ENCODE results near the gene CCNY.

Gene CCNY

DNA sequence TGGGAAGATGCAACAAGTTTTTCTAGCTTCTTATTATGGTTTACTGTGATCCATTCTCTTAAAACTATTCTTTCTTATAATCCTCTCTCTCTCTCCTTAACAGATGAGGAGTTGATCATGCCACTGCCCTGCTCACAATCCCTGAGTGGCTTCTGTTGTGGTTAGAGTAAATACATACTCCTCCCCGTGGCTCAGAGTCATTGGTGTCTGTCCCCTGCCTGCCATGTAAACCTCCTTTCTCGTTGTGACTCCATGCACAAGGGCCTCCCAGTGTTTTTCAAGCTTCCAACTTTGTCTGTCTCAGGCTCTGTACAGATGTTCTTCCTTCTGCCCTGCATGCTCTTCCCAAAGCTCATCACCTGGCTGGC, 20.4 kb downstream of the CCNY start:
- DNase-seq = no peak

DNA sequence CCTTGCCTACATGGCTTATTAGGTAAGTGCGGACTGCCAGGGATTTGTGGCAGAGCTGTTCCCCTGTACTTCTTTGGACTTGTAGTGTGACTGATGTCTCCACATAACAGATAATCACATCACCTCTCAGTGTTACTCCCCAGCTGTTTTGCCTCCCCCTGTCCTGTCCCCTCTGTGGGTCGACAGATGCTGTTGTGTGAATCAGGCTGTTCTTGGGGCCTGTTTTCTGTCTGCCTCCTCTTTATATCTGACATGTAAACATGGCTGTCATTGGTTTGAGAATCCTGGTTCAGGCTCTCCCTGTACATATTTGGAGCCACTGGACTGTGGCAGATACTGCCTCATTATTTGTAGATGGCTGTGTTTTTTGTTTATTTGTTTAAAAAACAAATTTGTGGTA, 22.7 kb downstream of the CCNY start:
- no peak for DNase-seq

DNA sequence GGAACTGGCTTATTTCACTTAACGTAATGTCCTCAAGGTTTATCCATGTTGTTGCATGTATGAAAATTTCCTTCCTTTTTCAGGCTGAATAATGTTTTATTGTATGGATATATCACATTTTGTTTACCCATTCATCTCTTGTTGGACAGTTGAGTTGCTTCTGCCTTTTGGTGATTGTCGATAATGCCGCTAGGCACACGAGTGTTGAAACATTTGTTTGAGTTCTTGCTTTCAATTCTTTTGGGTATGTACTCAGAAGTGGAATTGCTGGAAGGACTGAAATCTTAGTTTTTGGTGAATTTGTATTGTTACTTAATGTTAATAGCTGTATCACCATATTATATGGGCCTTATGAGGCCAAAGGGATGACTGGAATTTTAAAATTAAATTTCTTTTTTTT, 23.6 kb downstream of the CCNY start:
- no peak for DNase-seq

DNA sequence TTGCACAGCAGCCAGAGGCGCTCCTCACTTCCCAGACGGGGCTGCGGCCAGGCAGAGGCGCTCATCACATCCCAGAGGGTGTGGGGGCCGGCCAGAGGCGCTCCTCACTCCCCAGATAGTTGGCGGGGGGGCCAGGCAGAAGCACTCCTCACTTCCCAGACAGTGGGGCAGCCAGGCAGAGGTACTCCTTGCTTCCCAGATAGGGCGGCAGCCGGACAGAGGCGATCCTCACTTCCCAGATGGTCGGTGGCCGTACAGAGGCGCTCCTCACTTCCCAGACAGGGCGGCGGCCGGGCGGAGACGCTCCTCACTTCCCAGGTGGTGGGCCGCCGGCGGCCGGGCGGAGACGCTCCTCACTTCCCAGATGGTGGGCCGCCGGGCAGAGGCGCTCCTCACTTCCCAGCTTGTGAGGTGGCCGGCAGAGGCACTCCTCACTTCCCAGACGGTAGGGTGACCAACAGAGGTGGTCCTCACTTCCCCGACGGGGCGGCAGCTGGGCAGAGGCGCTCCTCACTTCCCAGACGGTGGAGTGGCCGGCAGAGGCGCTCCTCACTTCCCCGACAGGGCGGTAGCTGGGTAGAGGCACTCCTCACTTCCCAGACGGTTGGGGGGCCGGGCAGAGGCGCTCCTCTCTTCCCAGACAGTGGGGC, 26.5 kb downstream of the CCNY start:
- no peak for DNase-seq

DNA sequence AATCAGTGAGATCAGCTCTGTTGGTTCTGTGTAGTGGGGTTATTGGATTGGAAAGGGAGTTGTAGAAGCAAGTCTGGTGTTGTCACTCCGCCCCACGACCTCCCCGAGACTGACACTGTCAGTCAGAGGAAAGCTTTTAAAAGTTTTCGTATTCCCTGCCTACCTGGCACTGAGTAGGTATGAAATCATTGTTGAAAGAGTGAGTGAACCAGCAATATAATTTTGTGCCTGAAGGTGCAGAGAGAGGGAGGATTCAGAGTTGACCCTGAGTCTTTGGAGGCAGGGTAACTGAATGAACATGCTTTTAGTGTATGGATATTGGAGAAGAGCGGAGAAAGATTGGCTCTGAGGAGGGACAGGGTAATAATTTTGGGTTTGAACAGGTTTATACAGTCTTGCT, 27.3 kb downstream of the CCNY start:
- no peak for DNase-seq

DNA sequence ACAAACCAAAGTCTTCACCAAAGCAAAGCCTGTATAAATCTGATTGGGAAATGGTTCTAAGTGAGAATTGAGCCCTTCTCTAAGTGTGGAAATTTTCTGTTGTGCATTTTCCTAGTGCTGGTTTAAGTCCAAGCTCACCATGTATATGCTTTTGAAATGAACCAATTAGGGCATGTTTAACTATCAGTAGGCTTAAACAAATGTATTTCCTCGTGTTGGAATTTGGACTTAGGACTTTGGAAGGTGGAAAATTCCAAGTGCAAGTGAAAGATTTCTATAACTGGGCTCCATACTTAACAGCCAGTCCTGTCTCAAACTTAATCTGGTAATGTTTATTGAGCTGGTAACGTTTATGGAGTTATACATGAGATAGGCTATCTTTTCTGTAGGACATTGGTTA, 28.5 kb downstream of the CCNY start:
- DNase-seq = no peak

DNA sequence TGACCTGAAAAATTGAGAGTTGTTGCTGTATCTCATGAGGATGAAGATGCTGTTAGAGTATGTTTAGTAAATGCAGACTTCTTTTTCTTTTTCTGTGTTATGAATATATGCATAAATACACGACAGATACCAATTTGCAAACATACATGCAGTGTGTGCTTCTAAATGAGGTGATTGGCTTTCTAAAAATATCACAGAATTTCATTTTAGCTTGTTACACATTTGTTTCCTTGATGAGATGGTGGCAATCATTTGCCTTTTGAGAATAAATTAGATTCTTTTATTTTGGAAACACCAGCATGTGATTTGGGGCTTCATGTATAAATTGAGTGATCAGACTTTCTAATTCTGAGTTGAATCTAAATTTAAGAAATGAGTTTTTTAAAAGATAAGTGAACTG, 29.7 kb downstream of the CCNY start:
- no peak for DNase-seq

DNA sequence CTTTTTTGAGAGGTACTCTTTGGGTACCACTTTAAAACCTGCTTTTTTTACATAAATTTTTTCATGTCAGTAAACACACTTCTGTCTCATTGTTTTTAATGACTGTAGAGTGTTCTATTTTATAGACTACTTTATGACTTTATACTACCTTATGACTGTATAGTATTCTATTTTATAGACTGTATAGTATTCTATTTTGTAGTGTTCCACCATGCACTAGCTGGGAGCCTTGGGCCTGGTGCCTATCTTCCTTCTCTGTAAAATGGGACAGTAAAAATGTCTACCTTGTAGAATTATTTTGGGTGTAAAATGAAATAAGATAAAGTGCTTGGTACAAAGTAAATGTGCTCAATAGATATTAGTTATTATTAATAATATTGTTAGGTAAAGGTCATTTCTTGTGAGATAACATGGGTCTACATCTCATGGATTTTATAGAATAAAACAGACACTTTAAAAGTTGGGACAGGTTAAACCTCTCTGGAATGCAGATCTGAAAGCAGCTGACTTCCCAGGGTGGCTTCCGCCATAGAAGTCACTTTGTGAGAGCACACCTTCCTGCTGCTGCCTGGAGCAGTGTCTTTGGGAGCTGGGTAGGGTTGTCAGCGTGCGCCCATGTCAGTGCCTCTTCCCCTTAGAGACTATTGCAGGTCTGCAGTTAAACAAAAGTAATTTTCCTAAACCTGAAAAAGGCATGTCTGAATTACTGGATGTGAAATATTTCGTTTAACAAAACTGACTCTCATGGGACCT, 31.0 kb downstream of the CCNY start:
- no peak for DNase-seq

DNA sequence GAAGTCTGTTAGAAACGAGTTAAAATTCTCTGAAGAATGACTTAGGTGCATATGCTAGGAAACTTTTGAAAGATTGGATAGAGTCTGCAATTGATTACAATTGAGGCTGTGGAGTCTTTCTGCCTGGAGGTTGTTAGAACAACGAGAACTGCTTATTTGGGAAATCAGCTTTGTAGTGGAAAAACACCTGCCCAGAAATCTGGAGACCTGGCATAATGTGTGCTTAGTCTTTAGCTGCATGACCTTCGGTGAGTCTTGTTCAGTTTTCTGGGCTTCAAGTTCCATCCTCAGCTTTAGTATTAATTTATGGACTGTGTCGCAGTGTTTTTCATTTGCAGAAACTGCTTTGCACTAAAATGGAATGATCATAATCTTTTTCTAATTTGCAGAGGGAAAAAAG, 31.7 kb downstream of the CCNY start:
- no peak for DNase-seq

DNA sequence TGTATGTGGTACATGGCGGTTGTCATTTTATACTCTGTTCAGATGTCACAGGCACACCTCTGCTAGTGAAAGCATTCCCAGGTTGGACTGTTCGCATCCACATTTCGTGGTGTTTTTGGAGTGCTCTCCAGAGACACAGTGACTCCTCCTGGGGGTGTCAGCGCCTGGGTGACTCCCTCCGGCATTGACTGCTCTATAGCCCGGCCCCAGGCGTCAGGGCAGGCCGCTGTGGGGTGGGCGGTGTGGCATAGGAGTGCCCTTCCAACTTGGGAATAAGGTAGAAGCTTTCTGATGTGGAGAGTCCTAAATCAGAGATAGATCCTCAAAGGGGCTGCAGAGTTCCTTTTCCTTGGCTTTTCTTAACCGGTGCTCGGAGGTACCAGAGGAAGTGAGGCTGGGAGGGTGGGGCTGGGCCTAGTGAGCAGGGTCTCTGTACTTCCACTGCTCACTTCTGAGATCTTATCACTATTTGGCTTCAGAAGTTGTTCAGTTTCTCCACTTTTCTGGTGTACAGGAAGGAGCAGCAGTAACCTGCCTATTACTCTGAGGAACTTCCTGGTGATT, 32.3 kb downstream of the CCNY start:
- no peak for DNase-seq

DNA sequence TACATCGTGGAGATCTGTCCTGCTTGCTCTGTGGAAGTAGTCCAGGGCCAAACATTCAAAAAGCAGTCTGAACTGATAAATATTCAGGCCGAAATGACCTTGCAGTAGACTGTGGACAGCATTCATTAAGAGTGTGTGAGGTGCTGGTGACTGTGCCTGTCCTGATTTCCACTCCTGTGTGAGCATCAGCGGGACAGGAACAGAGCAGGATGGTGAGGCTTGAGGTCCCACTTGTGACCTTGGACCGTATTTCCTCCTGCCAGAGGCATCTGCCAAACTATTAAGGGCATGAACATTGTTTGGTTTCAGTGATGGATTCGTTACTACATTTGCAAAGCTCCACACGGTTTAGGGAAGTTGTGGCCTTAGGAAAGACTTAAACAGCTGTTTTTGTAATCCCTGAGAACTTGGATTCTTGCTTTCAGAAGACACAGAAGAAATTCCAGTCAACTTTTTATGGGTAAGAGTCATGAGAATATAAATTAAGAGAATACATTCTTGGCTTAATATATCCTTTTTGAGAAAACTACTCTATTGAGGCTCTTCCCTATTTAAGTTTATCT, 32.8 kb downstream of the CCNY start:
- no peak for DNase-seq

DNA sequence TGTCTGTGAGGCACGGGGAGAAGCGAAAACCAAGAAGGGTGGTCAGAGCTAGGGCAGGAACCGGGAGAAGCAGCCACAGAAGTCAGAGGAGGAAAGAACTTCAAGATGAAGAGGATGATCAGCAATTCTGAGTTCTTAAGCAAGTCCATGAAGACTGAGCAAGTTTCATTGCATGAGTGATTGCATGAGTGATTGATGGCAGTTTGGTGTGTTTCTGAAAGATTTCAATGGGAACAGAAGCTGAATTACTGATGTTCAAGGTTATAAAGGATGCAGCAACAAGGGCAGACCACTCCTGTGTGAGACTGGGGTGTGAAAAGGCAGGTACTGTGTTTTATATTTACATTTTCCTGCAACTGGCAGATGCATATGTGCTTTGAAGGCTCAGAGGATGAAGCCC, 35.4 kb downstream of the CCNY start:
- no peak for DNase-seq

DNA sequence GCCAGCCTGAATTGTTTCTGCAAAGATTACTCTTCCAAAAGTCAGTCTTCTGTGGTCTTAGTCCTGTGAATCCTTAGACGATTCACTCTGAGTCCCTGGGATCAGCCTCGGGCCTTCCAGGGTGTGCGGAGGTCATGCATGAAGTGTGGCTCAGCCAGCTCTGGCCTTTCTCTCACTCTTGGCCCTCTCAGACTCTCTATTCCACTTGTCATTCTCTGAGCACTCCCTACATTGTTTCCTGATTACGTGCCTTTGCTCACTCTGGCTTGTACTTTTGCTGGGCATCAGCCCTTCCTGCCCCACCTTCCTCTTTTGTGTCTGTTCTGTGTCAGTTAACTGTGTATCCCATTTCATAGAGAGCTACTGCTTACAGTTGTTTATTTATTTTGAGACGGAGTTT, 36.0 kb downstream of the CCNY start:
- no peak for DNase-seq

DNA sequence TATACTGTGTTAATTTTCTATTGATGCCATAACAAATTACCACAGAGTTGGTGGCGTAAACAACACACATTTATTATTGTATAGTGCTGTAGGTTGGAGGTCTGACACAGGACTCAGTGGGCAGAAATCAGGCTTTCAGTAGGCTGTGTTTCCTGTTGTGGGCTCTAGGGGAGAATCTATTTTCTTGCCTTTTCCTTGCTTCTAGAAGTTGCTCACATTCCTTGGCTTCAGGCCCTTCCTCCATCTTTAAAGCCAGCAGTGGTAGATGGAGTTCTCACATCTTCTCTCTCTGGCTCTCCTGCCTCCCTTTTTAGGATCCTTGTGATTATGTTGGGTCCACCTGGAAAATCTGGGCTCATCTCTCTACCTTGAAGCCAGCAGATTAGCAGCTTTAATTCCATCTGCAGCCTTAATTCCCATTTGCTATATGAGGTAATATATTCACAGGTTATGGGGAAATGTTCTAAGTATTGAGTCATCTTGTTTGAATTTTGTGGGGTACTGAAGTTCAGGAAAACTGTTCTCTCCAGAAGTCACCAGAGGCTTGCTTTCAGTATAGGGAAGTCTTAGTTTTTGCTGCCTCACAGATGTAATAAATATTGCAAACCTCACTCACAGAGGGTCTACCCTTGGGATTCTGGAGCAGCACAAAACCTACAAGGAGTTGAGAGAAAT, 38.9 kb downstream of the CCNY start:
- DNase-seq = no peak

DNA sequence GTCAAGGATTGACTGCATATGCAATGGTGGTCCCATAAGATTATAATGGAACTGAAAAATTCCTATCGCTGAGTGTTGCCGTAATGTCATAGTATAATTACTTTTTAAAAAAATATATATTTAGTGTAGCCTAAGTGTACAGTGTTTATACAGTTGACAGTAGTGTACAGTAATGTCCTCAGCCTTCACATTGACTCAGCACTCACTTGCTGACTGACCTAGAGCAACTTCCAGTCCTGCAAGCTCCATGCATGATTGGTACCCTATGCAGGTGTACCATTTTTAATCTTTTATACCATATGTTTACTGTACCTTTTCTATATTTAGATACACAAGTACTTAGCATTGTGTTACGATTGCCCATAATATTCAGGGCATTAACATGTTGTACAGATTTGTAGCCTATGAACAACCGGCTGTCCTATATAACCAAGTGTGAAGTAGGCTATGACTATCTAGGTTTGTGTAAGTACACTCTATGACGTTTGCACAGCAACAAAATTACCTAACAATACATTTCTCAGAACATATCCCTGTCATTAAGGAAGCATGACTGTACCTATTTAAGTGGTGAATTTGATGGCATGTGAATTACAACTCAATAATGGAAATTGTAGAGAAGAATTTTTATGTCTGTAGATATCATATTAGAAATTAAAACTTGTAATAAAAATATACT, 40.9 kb downstream of the CCNY start:
- DNase-seq = no peak

DNA sequence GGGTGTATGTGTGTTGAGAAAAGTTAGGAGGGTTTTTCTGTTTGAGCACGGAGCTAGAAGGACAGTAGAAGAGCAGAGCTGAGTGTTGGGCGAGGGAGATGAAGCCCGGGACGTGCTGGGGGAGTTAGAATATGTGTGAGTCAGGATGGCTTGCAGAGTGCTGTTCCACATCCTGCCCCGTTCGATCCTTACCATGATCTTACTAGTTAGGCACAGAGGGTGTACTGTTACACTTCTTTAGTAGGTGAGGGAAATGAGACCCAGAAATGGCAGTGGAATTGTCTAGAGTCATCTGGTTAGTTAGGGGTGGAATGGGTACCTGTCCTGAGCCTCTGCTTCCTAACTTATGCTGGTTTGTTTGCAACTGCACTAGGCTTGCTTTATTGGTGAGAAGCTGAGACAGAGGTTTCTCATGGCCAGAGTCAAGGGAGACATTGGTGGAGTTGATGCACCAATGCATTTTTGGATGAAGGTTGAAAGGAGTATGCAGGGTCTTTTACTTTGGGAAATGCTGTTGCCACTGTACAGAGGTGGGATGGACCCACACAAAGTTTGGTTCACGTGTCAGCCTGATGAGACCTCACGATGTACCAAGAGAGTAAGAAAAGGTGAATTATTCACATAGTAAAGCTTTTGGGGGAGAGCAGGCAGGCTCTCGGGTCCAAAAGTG, 42.4 kb downstream of the CCNY start:
- DNase-seq = no peak

DNA sequence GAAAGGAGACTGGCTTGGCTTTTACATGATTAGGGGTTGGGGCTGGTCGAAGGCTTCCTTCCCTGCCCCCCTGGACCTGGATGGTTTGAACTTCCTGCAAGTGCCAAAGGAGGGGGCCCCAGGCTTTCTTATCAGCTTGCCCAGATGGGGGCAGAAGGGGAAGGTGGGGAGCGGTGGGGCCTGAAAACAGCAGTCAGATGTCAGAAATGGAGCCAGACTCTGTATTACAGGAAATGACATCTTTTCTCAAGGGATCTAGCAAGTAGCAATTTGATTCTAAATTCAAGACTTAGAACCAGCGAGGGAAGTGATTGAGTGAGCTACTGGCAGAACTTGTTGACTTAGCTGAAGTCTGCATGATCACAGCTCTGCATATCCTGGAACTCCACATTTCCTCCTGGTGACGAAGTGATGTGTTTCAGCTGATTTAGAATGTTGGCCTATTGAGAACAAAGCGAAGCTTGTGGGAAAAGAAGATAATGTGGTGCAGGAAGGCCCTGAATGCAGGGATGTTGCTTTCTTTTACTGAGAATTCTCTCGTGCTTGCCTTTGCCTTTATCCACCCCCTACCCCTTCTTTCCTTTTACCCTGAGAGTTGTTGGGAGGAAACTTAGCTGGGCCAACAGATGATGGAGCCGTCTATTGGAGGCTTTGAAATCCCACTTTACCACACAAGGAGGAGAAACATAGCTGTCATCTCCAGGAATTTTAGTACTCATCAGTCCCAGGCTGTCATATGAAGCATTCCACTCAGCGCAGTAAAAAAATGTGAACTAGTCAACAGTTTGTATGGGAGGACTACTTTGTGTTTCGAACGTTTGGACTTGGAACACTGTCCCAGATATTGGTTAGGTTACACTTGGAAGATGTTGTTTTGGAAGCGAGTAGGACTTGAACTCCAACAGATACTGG, 43.2 kb downstream of the CCNY start:
- no peak for DNase-seq

DNA sequence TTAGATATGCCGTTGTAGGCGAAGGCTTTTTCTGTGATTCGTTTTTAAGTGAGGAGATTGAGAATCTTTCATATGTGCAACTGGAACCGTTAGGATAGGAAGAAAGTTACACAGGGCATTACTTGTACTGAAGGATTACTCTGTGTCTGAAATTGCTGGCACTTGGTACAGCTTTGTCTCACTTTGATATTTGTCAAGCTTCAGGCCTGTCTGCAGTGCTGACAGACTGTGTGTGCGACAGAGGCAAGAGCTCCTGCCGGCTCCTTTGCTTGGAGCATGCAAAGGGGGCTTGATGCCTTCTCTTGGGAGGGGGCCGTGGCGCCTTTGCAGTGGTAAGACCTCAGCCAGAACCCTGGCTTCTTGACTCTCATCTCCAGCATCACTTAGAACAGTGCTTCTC, 45.8 kb downstream of the CCNY start:
- DNase-seq = no peak

DNA sequence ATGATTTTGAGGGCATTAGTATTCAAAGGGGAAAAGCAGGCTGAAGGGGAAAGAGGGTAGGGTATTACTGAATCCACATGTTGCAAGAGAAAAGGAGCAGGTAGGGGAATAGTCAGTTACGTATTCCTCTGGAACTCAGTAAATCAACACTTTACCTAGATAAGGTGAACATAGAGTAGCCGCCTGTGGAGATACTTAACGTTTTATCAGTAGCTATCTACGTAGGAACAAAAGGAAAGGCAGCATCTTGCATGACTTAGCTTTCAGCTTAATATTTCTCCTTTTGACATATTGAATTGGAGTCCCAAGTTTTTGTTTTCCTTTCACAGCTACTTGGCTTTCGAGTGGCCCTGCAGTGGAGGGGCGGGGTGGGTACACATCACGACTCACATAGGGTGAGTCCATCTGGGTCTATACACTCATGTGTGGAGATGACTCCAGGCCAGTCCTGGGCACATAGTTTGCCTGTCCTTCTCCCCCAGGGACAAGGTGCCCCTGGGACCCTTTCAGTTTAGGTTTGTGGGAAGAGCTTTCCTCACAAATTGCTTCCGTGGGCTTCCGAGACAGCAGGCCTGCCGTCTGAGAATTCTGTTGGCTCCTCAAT, 48.1 kb downstream of the CCNY start:
- DNase-seq = no peak

DNA sequence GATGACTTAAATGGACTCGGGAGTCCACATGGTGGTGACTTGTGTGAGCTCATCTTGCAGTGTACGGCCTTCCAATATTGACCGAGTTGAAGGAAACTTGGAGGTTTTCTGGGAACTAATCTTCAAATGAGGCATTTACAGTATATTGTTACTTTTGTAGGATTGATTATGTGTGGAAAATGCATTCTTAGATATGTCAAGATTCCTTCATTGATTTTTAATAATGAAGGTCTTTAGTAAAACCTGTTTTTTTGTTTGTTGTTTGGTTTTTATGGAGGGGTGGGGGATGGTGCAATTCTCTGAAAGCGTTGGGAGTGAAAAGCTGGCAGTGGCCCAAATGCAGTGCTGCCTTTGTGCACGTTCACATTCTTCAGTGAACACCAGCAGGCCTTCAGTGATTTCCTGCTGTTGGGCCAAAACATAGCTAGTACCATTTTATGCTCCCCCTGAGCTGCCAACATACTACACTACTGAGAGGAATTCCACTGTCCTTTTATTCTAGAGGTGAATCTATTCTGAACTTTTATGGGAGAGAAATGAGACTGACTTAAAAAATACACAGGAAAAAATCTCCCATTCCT, 50.4 kb downstream of the CCNY start:
- no peak for DNase-seq

DNA sequence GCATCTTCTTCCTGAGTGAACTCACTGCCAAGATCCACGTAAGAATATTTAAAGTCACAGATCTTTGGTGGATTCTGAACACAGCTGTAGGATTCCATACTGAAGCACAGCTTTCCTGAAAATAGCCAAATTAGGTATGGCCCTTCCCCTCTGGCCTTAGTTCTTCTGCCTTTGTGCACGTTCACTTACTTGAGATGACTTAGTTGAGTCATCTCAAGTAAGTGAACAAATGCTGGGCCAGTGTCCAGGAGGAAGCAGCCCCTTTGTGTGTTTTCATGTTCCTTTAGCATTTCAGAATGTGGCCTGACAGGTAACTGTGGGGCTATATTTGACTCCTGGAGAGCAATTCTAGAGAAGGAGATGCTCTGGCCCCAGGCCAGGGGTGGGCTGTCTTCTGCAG, 51.5 kb downstream of the CCNY start:
- DNase-seq = no peak
